ENCODE measurements around the gene GDA. TPM values are rescaled to one million over a fixed set of nuclear protein-coding genes. Genes with fewer than 3 reads are reported as not detected.

The GDA gene
- total RNA-seq, 1 experiment from 2014 or later = 49.4 TPM

DNA sequence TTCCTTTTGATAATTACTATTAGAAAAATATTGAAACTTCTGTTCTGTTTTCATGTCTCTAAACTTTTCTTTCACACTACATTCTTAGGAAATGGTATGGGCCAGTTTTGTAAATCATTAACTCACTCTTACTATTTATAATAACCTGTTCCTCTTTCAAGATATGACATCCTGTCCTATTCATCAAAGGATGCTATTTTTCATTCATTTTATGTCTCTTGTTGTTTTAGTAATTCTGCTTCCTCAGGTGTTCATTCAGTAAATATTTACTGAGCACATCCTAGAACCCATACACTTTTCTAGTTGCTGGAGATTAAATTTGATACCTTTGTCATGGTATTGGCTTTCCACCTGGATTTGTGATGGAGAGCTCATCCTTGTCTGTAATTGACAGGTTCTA, 58.0 kb downstream of the GDA start:
- Histone ChIP-seq H4K20me1 (ENCODE audit: insufficient read depth) (no peaks in the 10 kb centered on the region), H3K4me1 (ENCODE audit: control insufficient read depth in 1 of 2, insufficient read depth in 2 of 2, low read length in 2 of 2) (no peaks in the 10 kb centered on the region), H3K27me3 (ENCODE audit: insufficient read depth, low read length) (no peaks in the 10 kb centered on the region), H2AFZ (ENCODE audit: low read depth, low read length, poor library complexity, severe bottlenecking) (no peak overlapping the region), H3K9me3 (ENCODE audit: control insufficient read depth in 1 of 2, insufficient read depth in 1 of 2, low read depth in 1 of 2, low read length in 2 of 2) (no peaks in the 10 kb centered on the region), H3K27ac (ENCODE audit: low read depth, low read length) (no peak overlapping the region), H3K79me2 (ENCODE audit: insufficient read depth, low read length) (peaks cover 5% of the 10 kb centered on the region), H3K9ac (ENCODE audit: low read length) (no peak overlapping the region), H3K9me2 (ENCODE audit: insufficient read depth) (no peaks in the 10 kb centered on the region), H3K4me3 (replicated peaks in 1 of 2; ENCODE audit: low read depth in 1 of 2, low read length in 2 of 2) (no peak overlapping the region), H3K4me2 (ENCODE audit: low read length) (no peak overlapping the region), H3K36me3 (ENCODE audit: control insufficient read depth in 1 of 2, insufficient read depth in 2 of 2, low read length in 2 of 2) (peaks cover 2 to 45% of the 10 kb centered on the region in 2 experiments; a peak in 3 of 4 replicates)
- intact Hi-C loops (cut with micrococcal nuclease) = loop anchor here (10.0 kb wide), 1 partner anchor 618 kb away; no protein-coding TSS in a partner anchor
- no peak for ATAC-seq
- no peak for DNase-seq (ENCODE audit: low read depth, low spot score)
- TF ChIP-seq SP1 (IDR thresholded peaks at IDR 0.05; ENCODE audit: low read depth) (no peak), FOSL1 (IDR thresholded peaks at IDR 0.05; ENCODE audit: low read depth) (no peak), POLR2A (IDR thresholded peaks at IDR 0.05; ENCODE audit: borderline replicate concordance, extremely low read depth, insufficient read depth, insufficient read length) (no peak), JUND (IDR thresholded peaks at IDR 0.05) (no peak), ZNF274 (IDR thresholded peaks at IDR 0.05; ENCODE audit: low read depth, low read length) (no peak), EGR1 (IDR thresholded peaks at IDR 0.05; ENCODE audit: low read depth) (no peak), TCF7L2 (IDR thresholded peaks at IDR 0.05; ENCODE audit: borderline replicate concordance, extremely low read depth, insufficient read depth, insufficient read length) (no peak)
- no TSS peak for BruUV-seq (replicated peaks)
- CTCF ChIA-PET = no interaction called here
- POLR2A ChIA-PET = no interaction called here
- RAD21 ChIA-PET (ENCODE audit: low non-redundant PET in 1 of 2, low total read pairs in 2 of 2, uncharacterized antibody in 2 of 2, unreplicated experiment in 2 of 2) = no interaction called here

DNA sequence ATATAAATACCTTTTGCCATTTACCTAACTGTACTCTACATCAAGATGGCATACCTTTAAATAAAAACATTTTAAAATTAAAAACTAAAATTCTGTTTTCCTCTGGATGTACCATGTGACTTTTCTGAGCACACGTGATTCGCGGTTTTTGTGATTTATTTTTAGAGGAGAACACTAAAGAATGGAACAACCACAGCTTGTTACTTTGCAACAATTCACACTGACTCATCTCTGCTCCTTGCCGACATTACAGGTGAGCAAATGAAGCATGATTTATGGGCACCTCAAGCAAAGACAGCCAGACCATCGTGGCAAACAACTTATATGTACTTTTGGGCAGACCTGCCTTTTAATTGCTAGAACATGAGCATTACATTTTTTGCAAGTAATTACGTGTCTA, 61.3 kb downstream of the GDA start:
- intact Hi-C loops (cut with micrococcal nuclease) = no loop called here
- ChIA-PET CTCF (no interaction called here), RAD21 (ENCODE audit: low non-redundant PET in 1 of 2, low total read pairs in 2 of 2, uncharacterized antibody in 2 of 2, unreplicated experiment in 2 of 2) (no interaction called here), POLR2A (no interaction called here)
- BruUV-seq (replicated peaks) = no TSS peak
- DNase-seq (ENCODE audit: low read depth, low spot score) (no peak), ATAC-seq (no peak)
- H3K9me2 ChIP-seq (ENCODE audit: insufficient read depth) = no peaks in the 10 kb centered on the region
- peaks cover 4 to 40% of the 10 kb centered on the region in 2 experiments; a peak in 3 of 4 replicates for H3K36me3 ChIP-seq (ENCODE audit: control insufficient read depth in 1 of 2, insufficient read depth in 2 of 2, low read length in 2 of 2)
- TF ChIP-seq, protein P1, sequence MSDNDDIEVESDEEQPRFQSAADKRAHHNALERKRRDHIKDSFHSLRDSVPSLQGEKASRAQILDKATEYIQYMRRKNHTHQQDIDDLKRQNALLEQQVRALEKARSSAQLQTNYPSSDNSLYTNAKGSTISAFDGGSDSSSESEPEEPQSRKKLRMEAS (IDR thresholded peaks at IDR 0.05) = no peak
- TF ChIP-seq, protein P2, sequence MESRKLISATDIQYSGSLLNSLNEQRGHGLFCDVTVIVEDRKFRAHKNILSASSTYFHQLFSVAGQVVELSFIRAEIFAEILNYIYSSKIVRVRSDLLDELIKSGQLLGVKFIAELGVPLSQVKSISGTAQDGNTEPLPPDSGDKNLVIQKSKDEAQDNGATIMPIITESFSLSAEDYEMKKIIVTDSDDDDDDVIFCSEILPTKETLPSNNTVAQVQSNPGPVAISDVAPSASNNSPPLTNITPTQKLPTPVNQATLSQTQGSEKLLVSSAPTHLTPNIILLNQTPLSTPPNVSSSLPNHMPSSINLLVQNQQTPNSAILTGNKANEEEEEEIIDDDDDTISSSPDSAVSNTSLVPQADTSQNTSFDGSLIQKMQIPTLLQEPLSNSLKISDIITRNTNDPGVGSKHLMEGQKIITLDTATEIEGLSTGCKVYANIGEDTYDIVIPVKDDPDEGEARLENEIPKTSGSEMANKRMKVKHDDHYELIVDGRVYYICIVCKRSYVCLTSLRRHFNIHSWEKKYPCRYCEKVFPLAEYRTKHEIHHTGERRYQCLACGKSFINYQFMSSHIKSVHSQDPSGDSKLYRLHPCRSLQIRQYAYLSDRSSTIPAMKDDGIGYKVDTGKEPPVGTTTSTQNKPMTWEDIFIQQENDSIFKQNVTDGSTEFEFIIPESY (IDR thresholded peaks at IDR 0.05; ENCODE audit: extremely low read depth, insufficient replicate concordance, low read length) = no peak
- no peak for TF ChIP-seq JUND (IDR thresholded peaks at IDR 0.05)
- TF ChIP-seq FOSL1 (IDR thresholded peaks at IDR 0.05; ENCODE audit: low read depth) = no peak
- TF ChIP-seq POLR2AphosphoS5 (IDR thresholded peaks at IDR 0.05; ENCODE audit: low read depth, low read length) = no peak
- TF ChIP-seq, protein P3, sequence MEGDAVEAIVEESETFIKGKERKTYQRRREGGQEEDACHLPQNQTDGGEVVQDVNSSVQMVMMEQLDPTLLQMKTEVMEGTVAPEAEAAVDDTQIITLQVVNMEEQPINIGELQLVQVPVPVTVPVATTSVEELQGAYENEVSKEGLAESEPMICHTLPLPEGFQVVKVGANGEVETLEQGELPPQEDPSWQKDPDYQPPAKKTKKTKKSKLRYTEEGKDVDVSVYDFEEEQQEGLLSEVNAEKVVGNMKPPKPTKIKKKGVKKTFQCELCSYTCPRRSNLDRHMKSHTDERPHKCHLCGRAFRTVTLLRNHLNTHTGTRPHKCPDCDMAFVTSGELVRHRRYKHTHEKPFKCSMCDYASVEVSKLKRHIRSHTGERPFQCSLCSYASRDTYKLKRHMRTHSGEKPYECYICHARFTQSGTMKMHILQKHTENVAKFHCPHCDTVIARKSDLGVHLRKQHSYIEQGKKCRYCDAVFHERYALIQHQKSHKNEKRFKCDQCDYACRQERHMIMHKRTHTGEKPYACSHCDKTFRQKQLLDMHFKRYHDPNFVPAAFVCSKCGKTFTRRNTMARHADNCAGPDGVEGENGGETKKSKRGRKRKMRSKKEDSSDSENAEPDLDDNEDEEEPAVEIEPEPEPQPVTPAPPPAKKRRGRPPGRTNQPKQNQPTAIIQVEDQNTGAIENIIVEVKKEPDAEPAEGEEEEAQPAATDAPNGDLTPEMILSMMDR (IDR thresholded peaks at IDR 0.05 in 2 of 3, conservative IDR thresholded peaks at IDR 0.05 in 1 of 3; ENCODE audit: borderline replicate concordance in 1 of 3, insufficient read depth in 1 of 3, low read depth in 2 of 3, low read length in 2 of 3) = no peak
- no peak for TF ChIP-seq CBX3 (IDR thresholded peaks at IDR 0.05; ENCODE audit: low read depth)
- TF ChIP-seq ELF1 (IDR thresholded peaks at IDR 0.05; ENCODE audit: borderline replicate concordance, low read depth) = no peak
- TF ChIP-seq SP1 (IDR thresholded peaks at IDR 0.05; ENCODE audit: low read depth) = no peak
- TF ChIP-seq ZNF274 (IDR thresholded peaks at IDR 0.05; ENCODE audit: low read depth, low read length) = no peak
- TF ChIP-seq YY1 (IDR thresholded peaks at IDR 0.05; ENCODE audit: extremely low read depth, insufficient replicate concordance, low read depth, low read length) = no peak
- no peak overlapping the region for H3K4me2 ChIP-seq (ENCODE audit: low read length)
- no peak overlapping the region for H3K27ac ChIP-seq (ENCODE audit: low read depth, low read length)
- no peak overlapping the region for H3K9ac ChIP-seq (ENCODE audit: low read length)
- peaks cover 5% of the 10 kb centered on the region for H3K79me2 ChIP-seq (ENCODE audit: insufficient read depth, low read length)
- no peaks in the 10 kb centered on the region for H3K9me3 ChIP-seq (ENCODE audit: control insufficient read depth in 1 of 2, insufficient read depth in 1 of 2, low read depth in 1 of 2, low read length in 2 of 2)
- H3K4me3 ChIP-seq (replicated peaks in 1 of 2; ENCODE audit: low read depth in 1 of 2, low read length in 2 of 2) = no peak overlapping the region
- no peaks in the 10 kb centered on the region for H3K4me1 ChIP-seq (ENCODE audit: control insufficient read depth in 1 of 2, insufficient read depth in 2 of 2, low read length in 2 of 2)
- no peak overlapping the region for H2AFZ ChIP-seq (ENCODE audit: low read depth, low read length, poor library complexity, severe bottlenecking)
- H4K20me1 ChIP-seq (ENCODE audit: insufficient read depth) = no peaks in the 10 kb centered on the region
- H3K27me3 ChIP-seq (ENCODE audit: insufficient read depth, low read length) = no peaks in the 10 kb centered on the region
